IPS-20b (cell line): ENCODE data around the gene CALHM3.

ENCODE experiments used
- H3K27ac ChIP-seq: one replicate; pipeline ENCODE4 v1.5.1; 2013; ENCODE audit warnings: low read length
- H3K27me3 ChIP-seq: 2 replicates; pipeline ENCODE4 v1.6.1; 2013; ENCODE audit warnings: mild to moderate bottlenecking, low read length, inconsistent platforms; ENCODE audit not compliant: insufficient read depth
- H3K36me3 ChIP-seq: 2 replicates; pipeline ENCODE4 v1.6.1; 2013; ENCODE audit warnings: low read depth, mild to moderate bottlenecking, inconsistent platforms, low read length, moderate library complexity; ENCODE audit not compliant: insufficient read depth
- H3K4me1 ChIP-seq: 2 replicates; pipeline ENCODE4 v1.6.1; 2013; ENCODE audit warnings: mild to moderate bottlenecking, control low read depth, inconsistent platforms, low read length, moderate library complexity; ENCODE audit not compliant: insufficient read depth
- H3K4me3 ChIP-seq: 2 replicates; pipeline ENCODE4 v1.5.1; 2013; ENCODE audit warnings: mild to moderate bottlenecking, low read length, inconsistent platforms
- H3K9ac ChIP-seq: 2 replicates; pipeline ENCODE4 v1.6.1; 2013; ENCODE audit warnings: low read depth, mild to moderate bottlenecking, inconsistent platforms, low read length, moderate library complexity
- H3K9me3 ChIP-seq: 2 replicates; pipeline ENCODE4 v1.6.1; 2013; ENCODE audit warnings: mild to moderate bottlenecking, low read depth, low read length, inconsistent platforms; ENCODE audit not compliant: insufficient read depth

The CALHM3 gene

DNA sequence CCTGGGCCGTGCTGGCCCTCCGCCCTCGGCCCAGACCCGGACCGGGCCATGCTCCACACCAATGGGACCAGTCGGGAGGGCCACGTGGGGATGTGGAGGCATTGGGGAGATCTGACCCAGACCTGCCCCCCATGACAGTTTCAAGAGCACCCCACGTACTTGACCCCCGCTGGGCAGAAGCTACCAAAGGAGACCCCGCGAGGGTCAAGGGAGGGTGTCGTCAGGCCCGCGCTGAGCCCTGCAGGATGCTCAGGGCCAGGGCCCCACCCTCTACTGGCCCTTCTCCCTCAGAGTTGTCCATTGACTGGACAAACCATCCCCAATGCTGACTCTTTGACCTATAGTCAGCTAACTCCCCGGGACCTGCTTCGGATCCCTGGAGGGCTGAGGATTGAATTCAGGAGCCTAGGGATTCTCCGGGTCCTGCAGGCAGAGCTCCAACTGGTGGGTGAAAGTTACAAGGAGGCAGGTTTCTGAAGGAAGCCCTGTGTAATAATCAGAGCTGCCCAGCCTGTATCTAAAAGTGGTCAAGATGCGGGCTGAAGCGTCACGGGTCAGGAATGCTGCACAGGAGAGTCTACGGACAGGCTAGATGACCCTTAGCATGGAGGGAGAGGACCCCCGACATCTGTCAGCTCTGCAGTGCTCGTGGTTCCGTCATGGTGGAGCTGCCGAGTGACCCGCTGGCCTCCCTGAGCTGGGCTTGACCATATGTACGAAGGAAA, 26.4 kb downstream of the CALHM3 start:
- Histone ChIP-seq H3K4me3 (peak overlapping the region; percentile 52; the same call in 1 of the 2 replicates), H3K27ac (no peak overlapping the region), H3K27me3 (no peaks in the 10 kb centered on the region), H3K9me3 (no peaks in the 10 kb centered on the region), H3K36me3 (0 out of 2 replicates have a peak, but pooled peaks cover 3% of the 10 kb centered on the region), H3K9ac (no peak overlapping the region), H3K4me1 (no peaks in the 10 kb centered on the region)

DNA sequence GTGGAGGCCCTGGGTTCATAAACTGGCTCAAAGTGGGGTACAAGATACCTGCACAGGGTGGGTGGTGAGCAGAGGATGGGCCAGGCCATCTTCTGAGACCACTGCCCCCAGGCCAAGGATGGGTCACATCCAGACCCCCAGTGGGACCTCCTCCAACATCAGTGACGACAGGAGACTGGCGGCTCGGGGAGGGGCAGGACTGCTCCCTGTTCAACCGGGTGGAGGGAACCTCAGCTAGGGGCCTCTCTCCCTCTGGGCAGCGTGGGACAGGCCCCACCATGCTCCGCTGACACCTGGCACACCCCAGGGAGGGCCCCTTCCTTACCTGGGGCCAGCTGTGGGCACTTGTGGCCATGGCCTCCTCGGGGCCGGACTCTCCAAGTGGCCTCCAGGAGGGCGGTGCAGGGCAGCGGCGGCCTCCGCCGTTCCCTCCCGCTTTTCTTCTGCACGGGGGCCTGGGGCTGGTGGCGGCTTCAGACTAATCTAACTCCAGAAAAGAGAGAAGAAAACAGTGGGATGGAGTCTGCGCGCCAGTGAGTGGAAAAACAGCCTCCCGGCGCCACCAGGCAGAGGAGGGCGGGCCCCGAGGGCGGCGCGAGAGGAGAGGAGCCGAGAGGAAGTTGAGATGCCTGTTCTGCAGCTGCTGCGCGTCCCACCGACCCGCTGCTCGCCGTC, 27.1 kb downstream of the CALHM3 start, which contains the start of gene CALHM2:
TSS of gene CALHM2 (minus strand) at position 540 of the 675 bp plus-strand sequence. CDS start 2,429 bp downstream, outside the sequence.
- Histone ChIP-seq H3K27ac (no peak within 1 kb of the TSS), H3K36me3 (0 out of 2 replicates have a peak, but pooled peaks cover 10% of the 10 kb centered on the region), H3K9me3 (no peaks in the 10 kb centered on the region), H3K9ac (no peak within 1 kb of the TSS), H3K27me3 (no peaks in the 10 kb centered on the region), H3K4me1 (no peaks in the 10 kb centered on the region), H3K4me3 (peak within 1 kb of the TSS; percentile 52; the same call in 1 of the 2 replicates)

GRCh38 chr10:103451091-103451813, 27.8 kb downstream of the CALHM3 start:
- Histone ChIP-seq H3K4me3 (peak overlapping the region; percentile 52; the same call in 1 of the 2 replicates), H3K9me3 (no peaks in the 10 kb centered on the region), H3K27ac (no peak overlapping the region), H3K36me3 (peaks cover 16% of the 10 kb centered on the region), H3K27me3 (no peaks in the 10 kb centered on the region), H3K4me1 (no peaks in the 10 kb centered on the region), H3K9ac (no peak overlapping the region)

DNA sequence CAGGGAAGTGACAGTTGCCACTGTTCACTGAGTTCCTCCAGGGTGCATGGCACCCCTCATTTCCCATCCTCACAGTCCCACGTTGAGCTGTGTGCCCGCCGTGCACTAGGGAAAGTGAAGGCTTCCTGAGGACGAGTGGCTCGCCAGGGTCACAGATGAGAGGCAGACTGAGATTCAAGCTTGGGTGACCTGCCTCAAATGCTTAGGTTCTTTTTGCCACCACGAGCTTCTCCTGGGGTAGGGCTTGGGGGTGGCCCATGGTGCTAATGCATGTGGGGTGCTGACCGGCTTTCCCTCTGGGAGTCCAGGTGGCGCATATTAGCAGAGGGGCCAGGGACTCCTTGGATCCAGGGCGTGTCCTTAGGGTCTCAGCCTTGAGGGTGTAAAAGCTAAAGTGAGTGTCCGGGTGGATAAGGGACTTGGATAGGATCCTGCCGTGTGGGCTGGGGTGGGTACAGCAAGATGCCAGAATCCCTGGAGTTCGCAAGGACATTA, 28.8 kb downstream of the CALHM3 start:
- H3K4me3 ChIP-seq = no peak overlapping the region

DNA sequence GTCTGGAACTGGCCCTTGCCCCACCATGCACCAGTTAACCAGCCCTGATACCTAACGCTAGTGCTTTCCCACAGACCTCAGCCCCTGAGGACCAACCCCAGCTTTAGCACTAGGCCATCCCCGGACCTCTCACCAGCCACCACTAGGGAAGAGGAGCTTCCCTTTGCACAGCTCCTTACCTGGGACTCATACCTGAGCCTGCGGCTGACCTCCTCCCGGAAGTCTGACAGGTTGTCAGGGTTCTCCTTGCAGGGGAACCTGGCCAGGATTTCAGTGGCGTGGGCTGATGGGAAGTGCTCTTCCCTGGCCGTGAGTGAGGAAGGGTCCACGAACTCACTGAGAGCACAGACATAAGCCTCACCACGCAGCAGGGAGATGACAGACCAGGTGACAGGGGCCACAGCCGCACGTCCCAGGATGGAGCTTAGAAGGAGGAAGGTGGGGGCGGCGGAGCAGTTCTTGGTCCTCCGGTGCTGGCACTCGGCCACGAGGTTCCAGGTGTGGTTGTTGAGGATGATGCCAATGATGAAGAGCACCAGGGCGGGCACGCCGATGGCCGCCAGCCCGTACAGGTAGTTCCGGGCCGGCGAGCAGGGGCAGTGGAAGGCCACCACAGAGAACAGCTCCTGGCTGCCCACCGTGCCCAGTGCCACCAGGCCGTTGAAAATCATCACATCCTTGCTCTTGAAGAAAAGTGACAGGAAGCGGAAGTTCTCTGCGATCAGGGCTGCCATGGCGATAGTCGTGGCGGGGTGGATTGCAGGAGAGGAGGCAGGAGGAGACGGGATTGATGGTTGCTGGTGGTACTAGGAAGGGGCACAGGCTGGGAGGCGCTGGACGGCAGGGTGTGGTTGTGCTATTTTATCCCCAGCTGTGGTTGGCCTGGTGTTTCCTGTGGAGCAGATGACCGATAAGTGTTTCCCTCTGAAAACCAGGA, 29.6 kb downstream of the CALHM3 start:
- Histone ChIP-seq H3K4me1 (no peaks in the 10 kb centered on the region), H3K4me3 (no peak overlapping the region), H3K27me3 (no peaks in the 10 kb centered on the region), H3K27ac (no peak overlapping the region), H3K9me3 (no peaks in the 10 kb centered on the region), H3K36me3 (peaks cover 34% of the 10 kb centered on the region), H3K9ac (no peak overlapping the region)

More for the DNA sequence above, 28.8 kb downstream of the CALHM3 start:
- H3K9ac ChIP-seq = no peak overlapping the region
- peaks cover 26% of the 10 kb centered on the region for H3K36me3 ChIP-seq
- no peaks in the 10 kb centered on the region for H3K9me3 ChIP-seq
- no peaks in the 10 kb centered on the region for H3K27me3 ChIP-seq
- H3K27ac ChIP-seq = no peak overlapping the region
- no peaks in the 10 kb centered on the region for H3K4me1 ChIP-seq

- Histone ChIP-seq H3K4me1 (no peaks in the 10 kb centered on the region), H3K36me3 (peaks cover 41% of the 10 kb centered on the region), H3K27me3 (no peaks in the 10 kb centered on the region), H3K4me3 (no peak overlapping the region), H3K9me3 (no peaks in the 10 kb centered on the region), H3K9ac (no peak overlapping the region), H3K27ac (no peak overlapping the region)
These were observed 30.3 kb downstream of the CALHM3 start for GRCh38 chr10:103448746-103449145.

GRCh38 chr10:103447187-103447586, 31.9 kb downstream of the CALHM3 start:
- Histone ChIP-seq H3K4me1 (no peaks in the 10 kb centered on the region), H3K4me3 (no peak overlapping the region), H3K27me3 (no peaks in the 10 kb centered on the region), H3K9ac (no peak overlapping the region), H3K36me3 (peaks cover 56% of the 10 kb centered on the region), H3K27ac (no peak overlapping the region), H3K9me3 (no peaks in the 10 kb centered on the region)

GRCh38 chr10:103445767-103446567, 33.1 kb downstream of the CALHM3 start:
- Histone ChIP-seq H3K9me3 (no peaks in the 10 kb centered on the region), H3K27ac (no peak overlapping the region), H3K36me3 (peaks cover 69% of the 10 kb centered on the region)

GRCh38 chr10:103445366-103445765, 33.7 kb downstream of the CALHM3 start:
- Histone ChIP-seq H3K4me3 (no peak overlapping the region), H3K4me1 (no peaks in the 10 kb centered on the region), H3K27me3 (no peaks in the 10 kb centered on the region), H3K9ac (no peak overlapping the region), H3K9me3 (no peaks in the 10 kb centered on the region), H3K27ac (no peak overlapping the region), H3K36me3 (peaks cover 75% of the 10 kb centered on the region)

More at GRCh38 chr10:103445767-103446567, 33.1 kb downstream of the CALHM3 start:
- Histone ChIP-seq H3K27me3 (no peaks in the 10 kb centered on the region), H3K9ac (no peak overlapping the region), H3K4me3 (no peak overlapping the region), H3K4me1 (no peaks in the 10 kb centered on the region)

DNA sequence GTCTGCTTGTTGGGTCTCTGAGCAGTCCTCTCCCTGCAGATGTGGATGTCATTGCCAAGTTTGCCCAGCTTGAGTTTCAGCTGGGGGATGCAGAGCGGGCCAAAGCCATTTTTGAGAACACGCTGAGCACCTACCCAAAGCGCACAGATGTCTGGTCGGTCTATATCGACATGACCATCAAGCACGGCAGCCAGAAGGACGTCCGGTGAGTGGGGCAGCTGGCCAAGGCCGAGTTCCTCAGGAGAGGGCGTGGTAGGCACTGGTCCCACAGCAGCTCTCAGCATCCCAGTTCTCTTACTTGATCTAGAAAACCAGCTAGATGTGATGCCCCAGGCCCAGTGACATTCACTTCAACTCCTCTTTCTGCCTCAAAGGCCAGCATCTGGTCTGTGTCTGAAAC, 34.6 kb downstream of the CALHM3 start:
- Histone ChIP-seq H3K9ac (no peak overlapping the region), H3K27me3 (no peaks in the 10 kb centered on the region), H3K9me3 (no peaks in the 10 kb centered on the region), H3K36me3 (peaks cover 83% of the 10 kb centered on the region), H3K4me3 (no peak overlapping the region), H3K4me1 (no peaks in the 10 kb centered on the region), H3K27ac (no peak overlapping the region)
